Smooth muscle cell (in vitro differentiated cells): Measurements from ENCODE around the gene DHX57. TPM values are rescaled to one million over a fixed set of nuclear protein-coding genes. Genes with fewer than 3 reads are reported as not detected.
A peak's percentile ranks its signal among the peaks of the same experiment; 100 is the strongest.

Source experiments
- DNase-seq: peaks from one replicate; lab custom pipeline; 2025; ENCODE audit not compliant: unreplicated experiment; lab: John Stamatoyannopoulos, UW
- H2AFZ ChIP-seq: fragments of 200-600 bp; sonication (generic); 2 replicates; pipeline ENCODE4 v1.6.0; 2016; ENCODE audit warnings: antibody characterized with exemption, low read depth, mild to moderate bottlenecking
- H3F3A ChIP-seq: fragments of 200-600 bp; sonication (generic); 2 replicates; pipeline ENCODE4 v1.6.0; 2017; ENCODE audit warnings: antibody characterized with exemption, low read depth
- H3K27ac ChIP-seq: fragments of 200-600 bp; sonication (generic); 2 replicates; pipeline ENCODE4 v1.5.1; 2016; ENCODE audit warnings: low read depth, mild to moderate bottlenecking
- H3K27me3 ChIP-seq: fragments of 200-600 bp; sonication (generic); 2 replicates; pipeline ENCODE4 v1.6.1; 2016; ENCODE audit warnings: low read depth, mild to moderate bottlenecking
- H3K36me3 ChIP-seq: fragments of 200-600 bp; sonication (generic); 2 replicates; pipeline ENCODE4 v1.5.1; 2016; ENCODE audit warnings: low read depth
- H3K4me1 ChIP-seq: fragments of 200-600 bp; sonication (generic); 2 replicates; pipeline ENCODE4 v1.5.1; 2016; ENCODE audit warnings: low read depth
- H3K4me2 ChIP-seq: fragments of 200-600 bp; sonication (generic); 2 replicates; pipeline ENCODE4 v1.6.0; 2016; ENCODE audit warnings: mild to moderate bottlenecking
- H3K4me3 ChIP-seq: fragments of 200-600 bp; sonication (generic); 2 replicates; pipeline ENCODE4 v1.5.1; 2016; ENCODE audit warnings: mild to moderate bottlenecking
- H3K79me2 ChIP-seq: fragments of 200-600 bp; sonication (generic); 2 replicates; pipeline ENCODE4 v1.6.0; 2016; ENCODE audit warnings: low read depth, mild to moderate bottlenecking
- H3K9ac ChIP-seq: fragments of 200-600 bp; sonication (generic); 2 replicates; pipeline ENCODE4 v1.6.0; 2016; ENCODE audit warnings: low read depth
- H3K9me3 ChIP-seq: fragments of 200-600 bp; sonication (generic); replicated peaks from 2 replicates; pipeline ENCODE4 v1.5.1; 2016; ENCODE audit warnings: low read depth
- H4K20me1 ChIP-seq: fragments of 200-600 bp; sonication (generic); 2 replicates; pipeline ENCODE4 v1.6.0; 2016; ENCODE audit warnings: low read depth
- WGBS: methylation state at CpG from one replicate; pipeline ENCODE4 v1.1.7; 2016; ENCODE audit warnings: low lambda C conversion rate; 5-methylcytosine and 5-hydroxymethylcytosine counted together
- polyA plus RNA-seq: library from polyadenylated mRNA; unstranded; fragments of >200 nt; fragmentation: Nextera tagmentation; extraction: Ambion mirVana; gene quantifications from 2 replicates; pipeline ENCODE4 v1.2.1, GENCODE V29; 2016
- total RNA-seq: library from RNA; depleted of rRNA; stranded (reverse); fragments of >200 nt; gene quantifications from 2 replicates; pipeline ENCODE4 v1.2.3, GENCODE V29; 2014
- TF ChIP-seq, protein P1 (sequence below): fragments of 200-600 bp; sonication (generic); IDR thresholded peaks from 2 replicates; pipeline ENCODE4 v1.5.1; 2017; ENCODE audit warnings: borderline replicate concordance, mild to moderate bottlenecking, antibody characterized with exemption; ENCODE audit not compliant: insufficient read depth, poor library complexity, severe bottlenecking

DHX57 gene
- total and polyA plus RNA-seq, 2 experiments from 2014 or later: 10.8 to 16.8 TPM

DNA sequence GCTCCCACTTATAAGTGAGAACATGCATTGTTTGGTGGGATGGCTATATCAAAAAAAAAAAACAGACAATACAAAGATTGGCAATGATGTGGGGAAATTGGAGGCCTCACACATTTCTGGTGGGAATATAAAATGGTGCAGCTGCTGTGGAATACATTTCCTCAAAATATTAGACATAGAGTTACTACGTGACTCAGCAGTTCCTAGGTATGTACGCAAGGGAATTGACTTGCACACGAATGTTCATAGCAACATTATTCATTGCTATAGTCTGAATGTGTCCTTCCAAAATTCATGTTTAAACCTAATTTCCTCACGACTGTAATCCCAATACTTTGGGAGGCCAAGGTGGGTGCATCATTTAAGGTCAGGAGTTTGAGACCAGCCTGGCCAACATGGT is 11.6 kb upstream of the DHX57 start:
- no peaks in the 10 kb centered on the region for H3K36me3 ChIP-seq
- H3K4me3 ChIP-seq: no peak overlapping the region
- no peaks in the 10 kb centered on the region for H4K20me1 ChIP-seq
- no peaks in the 10 kb centered on the region for H3K4me1 ChIP-seq
- no peak overlapping the region for H3K9ac ChIP-seq
- H3K27me3 ChIP-seq: no peaks in the 10 kb centered on the region
- no peaks in the 10 kb centered on the region for H3F3A ChIP-seq
- 97% methylated on average over 4 of the region's 4 CpGs for WGBS
- DNase-seq: no peak
- no peak overlapping the region for H3K4me2 ChIP-seq
- no peak overlapping the region for H3K27ac ChIP-seq
- H3K79me2 ChIP-seq: no peaks in the 10 kb centered on the region
- H2AFZ ChIP-seq: no peak overlapping the region
- TF ChIP-seq, protein P1, sequence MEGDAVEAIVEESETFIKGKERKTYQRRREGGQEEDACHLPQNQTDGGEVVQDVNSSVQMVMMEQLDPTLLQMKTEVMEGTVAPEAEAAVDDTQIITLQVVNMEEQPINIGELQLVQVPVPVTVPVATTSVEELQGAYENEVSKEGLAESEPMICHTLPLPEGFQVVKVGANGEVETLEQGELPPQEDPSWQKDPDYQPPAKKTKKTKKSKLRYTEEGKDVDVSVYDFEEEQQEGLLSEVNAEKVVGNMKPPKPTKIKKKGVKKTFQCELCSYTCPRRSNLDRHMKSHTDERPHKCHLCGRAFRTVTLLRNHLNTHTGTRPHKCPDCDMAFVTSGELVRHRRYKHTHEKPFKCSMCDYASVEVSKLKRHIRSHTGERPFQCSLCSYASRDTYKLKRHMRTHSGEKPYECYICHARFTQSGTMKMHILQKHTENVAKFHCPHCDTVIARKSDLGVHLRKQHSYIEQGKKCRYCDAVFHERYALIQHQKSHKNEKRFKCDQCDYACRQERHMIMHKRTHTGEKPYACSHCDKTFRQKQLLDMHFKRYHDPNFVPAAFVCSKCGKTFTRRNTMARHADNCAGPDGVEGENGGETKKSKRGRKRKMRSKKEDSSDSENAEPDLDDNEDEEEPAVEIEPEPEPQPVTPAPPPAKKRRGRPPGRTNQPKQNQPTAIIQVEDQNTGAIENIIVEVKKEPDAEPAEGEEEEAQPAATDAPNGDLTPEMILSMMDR: no peak
- H3K9me3 ChIP-seq: no peaks in the 10 kb centered on the region

DNA sequence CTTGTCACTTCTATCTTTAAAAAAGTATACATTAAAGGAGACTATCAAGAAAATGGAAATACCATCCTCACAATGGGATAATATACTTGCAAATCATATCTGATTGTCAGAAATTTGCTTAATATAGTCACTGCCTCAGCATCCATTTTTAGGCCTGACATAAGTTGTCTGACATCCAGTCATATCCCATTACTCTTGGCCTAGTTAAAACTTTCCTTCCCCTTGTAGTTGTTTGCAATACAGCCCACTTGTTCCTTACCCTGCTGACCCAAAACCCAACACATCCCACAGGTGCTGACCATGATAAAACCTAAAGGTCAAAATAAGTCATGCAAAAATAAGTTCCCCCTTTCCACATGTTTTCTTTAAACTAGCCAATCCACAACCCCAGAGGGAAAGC is 10.3 kb upstream of the DHX57 start:
- Histone ChIP-seq H3K79me2 (no peaks in the 10 kb centered on the region), H3F3A (no peaks in the 10 kb centered on the region), H3K9ac (no peak overlapping the region), H3K4me1 (no peaks in the 10 kb centered on the region), H2AFZ (no peak overlapping the region), H3K27ac (no peak overlapping the region), H3K9me3 (no peaks in the 10 kb centered on the region), H4K20me1 (no peaks in the 10 kb centered on the region), H3K4me2 (no peak overlapping the region), H3K4me3 (no peak overlapping the region), H3K27me3 (no peaks in the 10 kb centered on the region), H3K36me3 (peaks cover 3% of the 10 kb centered on the region)
- no peak for DNase-seq
- TF ChIP-seq, protein P1: no peak

DNA sequence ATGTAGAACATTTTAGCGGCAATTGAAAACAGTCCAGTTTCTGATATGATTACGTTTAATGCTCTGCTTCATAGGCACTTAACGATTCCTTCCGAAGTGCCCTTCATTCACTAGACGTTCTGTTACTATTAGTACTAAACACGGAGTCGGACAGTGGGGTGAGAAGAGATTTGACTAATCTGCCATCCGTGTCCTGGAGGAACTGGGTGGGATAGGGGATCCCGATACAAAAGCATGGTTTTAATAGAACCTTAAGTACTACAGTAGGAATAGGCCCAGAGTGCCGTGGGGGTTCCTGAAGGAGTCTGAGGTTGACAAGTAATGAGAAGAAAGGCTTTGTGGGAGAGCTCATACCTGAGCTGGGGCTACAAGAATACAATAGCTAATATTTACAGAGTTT is 673 bp upstream of the DHX57 start:
- peaks cover 6% of the 10 kb centered on the region for H3K9me3 ChIP-seq
- H3K79me2 ChIP-seq: peaks cover 36% of the 10 kb centered on the region
- H3K4me2 ChIP-seq: peak overlapping the region; percentile 93
- 50% methylated on average over 10 of the region's 10 CpGs for WGBS
- H3K9ac ChIP-seq: peak overlapping the region; percentile 74
- no peaks in the 10 kb centered on the region for H3K27me3 ChIP-seq
- H3K27ac ChIP-seq: no peak overlapping the region
- H3K4me1 ChIP-seq: peaks cover 6% of the 10 kb centered on the region
- DNase-seq: no peak
- H3F3A ChIP-seq: no peaks in the 10 kb centered on the region
- peak overlapping the region; percentile 96 for H2AFZ ChIP-seq
- no peaks in the 10 kb centered on the region for H4K20me1 ChIP-seq
- H3K4me3 ChIP-seq: peak overlapping the region; percentile 79
- TF ChIP-seq, protein P1: no peak
- H3K36me3 ChIP-seq: peaks cover 7% of the 10 kb centered on the region

DNA sequence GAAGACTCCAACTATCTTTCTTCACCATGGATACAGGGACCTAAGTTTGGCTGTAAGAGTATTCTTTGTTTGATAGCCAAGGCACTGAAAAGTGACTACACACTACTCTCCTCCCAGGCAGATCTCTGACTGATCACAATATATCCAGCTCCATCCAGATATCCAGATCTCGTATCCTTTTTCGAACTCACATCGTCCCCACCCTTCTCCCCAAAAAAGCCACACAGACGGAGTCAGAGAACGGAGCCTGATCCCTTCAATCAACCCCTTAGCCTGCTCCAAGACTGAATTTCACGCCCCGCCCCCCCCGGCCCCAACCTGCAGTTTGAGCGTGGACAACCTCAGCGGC is 533 bp downstream of the DHX57 start:
- Histone ChIP-seq H3K4me3 (peak overlapping the region; percentile 79), H3K27ac (peak overlapping the region; percentile 18), H3K4me1 (peaks cover 6% of the 10 kb centered on the region), H3K79me2 (peaks cover 48% of the 10 kb centered on the region), H3K9me3 (peaks cover 6% of the 10 kb centered on the region), H3K9ac (peak overlapping the region; percentile 74), H3K4me2 (peak overlapping the region; percentile 93), H3F3A (no peaks in the 10 kb centered on the region), H3K36me3 (no peaks in the 10 kb centered on the region), H2AFZ (peak overlapping the region; percentile 96), H4K20me1 (no peaks in the 10 kb centered on the region), H3K27me3 (no peaks in the 10 kb centered on the region)
- TF ChIP-seq, protein P1: no peak
- no peak for DNase-seq
- under 1% methylated on average over 10 of the region's 10 CpGs for WGBS
